Glutamatergic neuron (in vitro differentiated cells): ENCODE measurements around the gene ETV5. TPM values are rescaled to one million over a fixed set of nuclear protein-coding genes. Genes with fewer than 3 reads are reported as not detected.
A peak's percentile ranks its signal among the peaks of the same experiment; 100 is the strongest.

ENCODE experiments used
- DNase-seq: peaks from one replicate; pipeline ENCODE4 v3.0.0; 2022
- H3K27ac Mint-ChIP-seq: one replicate; pipeline ENCODE4 v1.8.0; 2020; ENCODE audit warnings: mild to moderate bottlenecking, mixed read lengths, inconsistent platforms; ENCODE audit not compliant: unreplicated experiment
- H3K27me3 Mint-ChIP-seq: one replicate; pipeline ENCODE4 v1.8.0; 2020; ENCODE audit warnings: mild to moderate bottlenecking, moderate library complexity, mixed read lengths, inconsistent platforms; ENCODE audit not compliant: unreplicated experiment
- H3K36me3 Mint-ChIP-seq: one replicate; pipeline ENCODE4 v1.8.0; 2020; ENCODE audit warnings: mild to moderate bottlenecking, mixed read lengths, inconsistent platforms; ENCODE audit not compliant: unreplicated experiment
- H3K4me1 Mint-ChIP-seq: one replicate; pipeline ENCODE4 v1.8.0; 2020; ENCODE audit warnings: mild to moderate bottlenecking, low read depth, mixed read lengths, inconsistent platforms; ENCODE audit not compliant: unreplicated experiment
- H3K4me3 Mint-ChIP-seq: one replicate; pipeline ENCODE4 v1.8.0; 2020; ENCODE audit warnings: mild to moderate bottlenecking, mixed read lengths, inconsistent platforms; ENCODE audit not compliant: unreplicated experiment
- H3K9me3 Mint-ChIP-seq: one replicate; pipeline ENCODE4 v1.8.0; 2020; ENCODE audit warnings: mild to moderate bottlenecking, moderate library complexity, mixed read lengths, inconsistent platforms; ENCODE audit not compliant: unreplicated experiment
- CTCF ChIP-seq: fragments of 200-600 bp; sonication (generic); IDR thresholded peaks from one replicate; pipeline ENCODE4 v1.5.0; 2021; ENCODE audit not compliant: partially characterized antibody, unreplicated experiment
- long read RNA-seq: library from polyadenylated mRNA; unstranded; transcript quantifications from one replicate; pipeline ENCODE4 v2.0.0, GENCODE V29; 2020; ENCODE audit not compliant: unreplicated experiment
- total RNA-seq: library from RNA; stranded (reverse); fragmentation: NEBNext Ultra II Directional; extraction: Animal tissue kit (Norgen Biotek cat#: 25700); gene quantifications from one replicate; pipeline ENCODE4 v1.2.1, GENCODE V29; 2021; ENCODE audit not compliant: unreplicated experiment

ETV5 gene
- total RNA-seq = 16.9 TPM
- long read RNA-seq, partial matches to known transcripts = 1 of 2 reads
- long read RNA-seq, other reads (novel, unspliced or antisense) = 1 of 2 reads

GRCh38 chr3:186108941-186109865 is at the start of gene ETV5:
ETV5 (minus strand) TSS chr3:186109089; CDS start chr3:186105868, 3,221 bp downstream.
- Mint-ChIP-seq H3K9me3 (peaks cover 13% of the 10 kb centered on the region), H3K27ac (peak within 1 kb of the TSS; percentile 38), H3K36me3 (no peaks in the 10 kb centered on the region), H3K27me3 (peaks cover 7% of the 10 kb centered on the region), H3K4me1 (peaks cover 20% of the 10 kb centered on the region), H3K4me3 (peak within 1 kb of the TSS; percentile 91)
- no peak for TF ChIP-seq CTCF
- DNase-seq = peak; percentile 98

GRCh38 chr3:186154641-186155040 is 45.8 kb upstream of the ETV5 start:
- peaks cover 13% of the 10 kb centered on the region for H3K36me3 Mint-ChIP-seq
- H3K27ac Mint-ChIP-seq = no peak overlapping the region
- H3K27me3 Mint-ChIP-seq = no peaks in the 10 kb centered on the region
- no peaks in the 10 kb centered on the region for H3K9me3 Mint-ChIP-seq
- TF ChIP-seq CTCF = no peak
- no peak overlapping the region for H3K4me3 Mint-ChIP-seq
- H3K4me1 Mint-ChIP-seq = peaks cover 2% of the 10 kb centered on the region
- no peak for DNase-seq

- DNase-seq = no peak
- Mint-ChIP-seq H3K27ac (no peak overlapping the region), H3K4me3 (no peak overlapping the region), H3K9me3 (no peaks in the 10 kb centered on the region), H3K4me1 (peaks cover 2% of the 10 kb centered on the region), H3K27me3 (no peaks in the 10 kb centered on the region), H3K36me3 (peaks cover 13% of the 10 kb centered on the region)
- TF ChIP-seq CTCF = no peak
Measured at GRCh38 chr3:186152889-186153292, 44.0 kb upstream of the ETV5 start.

- Mint-ChIP-seq H3K9me3 (no peaks in the 10 kb centered on the region), H3K27me3 (no peaks in the 10 kb centered on the region)
- TF ChIP-seq CTCF = no peak
Measured at GRCh38 chr3:186152361-186152798, 43.5 kb upstream of the ETV5 start.

More at GRCh38 chr3:186152361-186152798, 43.5 kb upstream of the ETV5 start:
- DNase-seq = no peak
- Mint-ChIP-seq H3K4me3 (no peak overlapping the region), H3K27ac (no peak overlapping the region), H3K4me1 (peaks cover 2% of the 10 kb centered on the region), H3K36me3 (peaks cover 13% of the 10 kb centered on the region)
